Activated B cell treated with CpG ODN at 0.5 μM for 24 hours (primary cell): ENCODE data around the gene SENP8. TPM values are rescaled to one million over a fixed set of nuclear protein-coding genes. Genes with fewer than 3 reads are reported as not detected.
"Not testable (repeated sequence)": the region's sequence is repeated elsewhere in the genome, so short reads cannot be mapped to it uniquely, and the experiment has no call there.

Experiments used
- ATAC-seq: fragments of 200-7000 bp; cut with Tn5 transposase; one replicate; pipeline ENCODE4 v1.10.0; 2021; ENCODE audit warnings: low read depth, mild to moderate bottlenecking, moderate library complexity
- CTCF ChIA-PET: fragments of 350-600 bp; sonication (Branson Sonifier 250); formaldehyde crosslinking; loops from one replicate; lab custom pipeline; 2021; ENCODE audit warnings: antibody characterized with exemption; lab: Charles Lee
- POLR2A ChIA-PET: fragments of 350-600 bp; sonication (Branson Sonifier 250); formaldehyde crosslinking; loops from one replicate; lab custom pipeline; 2021; ENCODE audit warnings: antibody characterized with exemption; lab: Charles Lee
- DNase-seq: peaks from one replicate; pipeline ENCODE4 v3.0.0; 2022
- H3K27ac Mint-ChIP-seq: one replicate; pipeline ENCODE4 v1.8.0; 2020; ENCODE audit warnings: mixed read lengths
- H3K27me3 Mint-ChIP-seq: one replicate; pipeline ENCODE4 v1.8.0; 2021; ENCODE audit warnings: mixed read lengths
- H3K36me3 Mint-ChIP-seq: one replicate; pipeline ENCODE4 v1.8.0; 2021; ENCODE audit warnings: low read depth, mixed read lengths
- H3K4me1 Mint-ChIP-seq: one replicate; pipeline ENCODE4 v1.8.0; 2021; ENCODE audit warnings: mixed read lengths
- H3K4me3 Mint-ChIP-seq: one replicate; pipeline ENCODE4 v1.8.0; 2020; ENCODE audit warnings: mild to moderate bottlenecking, mixed read lengths
- H3K9me3 Mint-ChIP-seq: one replicate; pipeline ENCODE4 v1.8.0; 2020; ENCODE audit warnings: mixed read lengths
- intact Hi-C: fragments of 100-400 bp; cut with micrococcal nuclease; formaldehyde crosslinking; loops from one replicate; pipeline ENCODE4 v1.15.1; 2024
- total RNA-seq: library from RNA; stranded (reverse); gene quantifications from 2 replicates; pipeline ENCODE4 v1.2.3, GENCODE V29; 2022
- TF ChIP-seq, protein P1 (sequence below): fragments of 200-600 bp; IDR thresholded peaks from one replicate; pipeline ENCODE4 v1.8.0; 2022; ENCODE audit warnings: antibody characterized with exemption, mild to moderate bottlenecking

SENP8 gene
- total RNA-seq, result 1.1 and 1.6 TPM in 2 replicates

DNA sequence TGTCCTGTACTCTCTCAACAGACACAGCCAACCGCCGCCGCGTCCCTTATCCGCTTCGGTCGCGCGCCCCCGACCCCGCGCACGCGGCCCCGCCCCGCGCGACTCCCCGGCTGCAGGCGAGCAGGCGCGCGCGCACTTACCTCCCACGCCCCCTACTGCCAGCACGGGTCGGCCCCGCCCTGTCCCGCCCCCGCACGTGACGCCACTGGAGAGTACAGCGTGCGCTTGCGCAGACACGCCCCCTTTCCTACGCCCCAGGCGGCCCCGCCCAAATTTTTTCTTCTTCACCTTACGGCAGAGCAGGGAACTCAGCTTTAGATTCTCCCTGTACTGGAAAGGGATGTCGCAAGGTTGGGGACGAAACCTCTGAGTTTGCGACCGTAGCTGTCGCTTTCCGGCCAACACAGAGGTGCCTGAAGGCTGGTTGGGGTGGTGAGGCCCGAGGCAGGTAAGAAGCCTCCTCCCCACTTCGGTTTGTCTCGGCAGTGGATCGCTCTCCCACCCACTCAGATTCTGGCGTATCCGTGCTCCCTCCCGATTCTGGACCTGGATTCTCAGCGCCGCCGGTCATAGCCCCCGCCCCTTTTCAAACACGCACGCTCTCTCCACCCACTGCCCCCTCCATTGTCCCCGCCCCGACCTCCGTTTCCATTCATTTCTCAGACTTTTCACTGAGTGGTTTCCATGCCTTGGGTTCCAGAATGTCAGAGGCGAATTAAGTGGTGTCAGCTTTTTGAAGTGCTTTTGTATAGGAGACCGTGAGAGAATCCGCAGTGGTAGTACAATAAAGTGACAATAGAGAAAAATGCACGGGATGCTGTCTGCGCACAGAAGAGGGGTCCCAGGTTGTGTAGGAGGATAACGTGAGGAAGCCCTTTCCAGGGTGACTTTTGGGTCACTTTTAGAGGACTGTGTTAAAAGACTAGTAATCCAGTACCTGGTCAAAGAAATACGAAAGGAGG lies at the start of gene SENP8, which contains the start of gene MYO9A:
Gene SENP8, plus strand, starts transcription at position 387 of the 962 bp plus-strand sequence. CDS start 21,221 bp downstream, outside the sequence.
Gene MYO9A, minus strand, starts transcription at position 134 of the 962 bp plus-strand sequence. CDS start 71,587 bp downstream, outside the sequence.
- DNase-seq (peak; percentile 93), ATAC-seq (peak; percentile 74)
- H3K9me3 Mint-ChIP-seq, result no peaks in the 10 kb centered on the region
- POLR2A ChIA-PET, result interaction anchor here (0.6 to 2.0 kb wide), 11 partner anchors 23 to 462 kb away, joined by 3 to 14 read pairs (median 4); partner anchors contain the start of gene PKM
- H3K4me3 Mint-ChIP-seq, result peak within 1 kb of the TSS; percentile 99
- CTCF ChIA-PET, result no interaction called here
- TF ChIP-seq, protein P1, sequence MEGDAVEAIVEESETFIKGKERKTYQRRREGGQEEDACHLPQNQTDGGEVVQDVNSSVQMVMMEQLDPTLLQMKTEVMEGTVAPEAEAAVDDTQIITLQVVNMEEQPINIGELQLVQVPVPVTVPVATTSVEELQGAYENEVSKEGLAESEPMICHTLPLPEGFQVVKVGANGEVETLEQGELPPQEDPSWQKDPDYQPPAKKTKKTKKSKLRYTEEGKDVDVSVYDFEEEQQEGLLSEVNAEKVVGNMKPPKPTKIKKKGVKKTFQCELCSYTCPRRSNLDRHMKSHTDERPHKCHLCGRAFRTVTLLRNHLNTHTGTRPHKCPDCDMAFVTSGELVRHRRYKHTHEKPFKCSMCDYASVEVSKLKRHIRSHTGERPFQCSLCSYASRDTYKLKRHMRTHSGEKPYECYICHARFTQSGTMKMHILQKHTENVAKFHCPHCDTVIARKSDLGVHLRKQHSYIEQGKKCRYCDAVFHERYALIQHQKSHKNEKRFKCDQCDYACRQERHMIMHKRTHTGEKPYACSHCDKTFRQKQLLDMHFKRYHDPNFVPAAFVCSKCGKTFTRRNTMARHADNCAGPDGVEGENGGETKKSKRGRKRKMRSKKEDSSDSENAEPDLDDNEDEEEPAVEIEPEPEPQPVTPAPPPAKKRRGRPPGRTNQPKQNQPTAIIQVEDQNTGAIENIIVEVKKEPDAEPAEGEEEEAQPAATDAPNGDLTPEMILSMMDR, result no peak
- peak within 1 kb of the TSS; percentile 99 for H3K27ac Mint-ChIP-seq
- peaks cover 31% of the 10 kb centered on the region for H3K4me1 Mint-ChIP-seq
- intact Hi-C loops, result loop anchor here (1.0 to 5.0 kb wide), 8 partner anchors 110 to 664 kb away; partner anchors contain the start of genes ADPGK, ARIH1, BBS4 and CELF6
- no peaks in the 10 kb centered on the region for H3K27me3 Mint-ChIP-seq
- peaks cover 10% of the 10 kb centered on the region for H3K36me3 Mint-ChIP-seq

DNA sequence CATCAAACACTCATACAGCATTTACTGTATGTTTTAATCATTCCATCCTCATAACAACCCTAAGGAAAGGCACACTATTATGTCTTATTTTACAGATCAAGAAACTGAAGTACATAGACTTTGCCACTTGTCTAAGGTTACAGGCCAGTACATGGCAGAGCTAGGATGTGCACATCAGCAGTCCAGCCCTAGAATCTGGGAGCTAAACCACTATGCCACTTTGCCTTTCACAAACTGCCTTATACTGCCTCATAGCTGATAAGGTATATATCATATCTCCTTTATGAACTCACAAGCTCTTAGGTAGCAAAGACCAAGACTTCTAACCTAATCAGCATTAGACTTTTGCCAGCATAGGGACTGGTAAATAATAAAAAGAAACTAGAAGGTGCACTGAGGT lies 49.3 kb upstream of the SENP8 start:
- ATAC-seq, result no peak
- H3K9me3 Mint-ChIP-seq, result peaks cover 3% of the 10 kb centered on the region
- ChIA-PET CTCF (no interaction called here), POLR2A (no interaction called here)
- H3K4me3 Mint-ChIP-seq, result no peak overlapping the region
- intact Hi-C loops, result no loop called here
- H3K36me3 Mint-ChIP-seq, result peaks cover 9% of the 10 kb centered on the region
- H3K27ac Mint-ChIP-seq, result no peak overlapping the region
- no peak for DNase-seq
- peaks cover 26% of the 10 kb centered on the region for H3K4me1 Mint-ChIP-seq
- H3K27me3 Mint-ChIP-seq, result no peaks in the 10 kb centered on the region
- TF ChIP-seq, protein P1, result no peak

DNA sequence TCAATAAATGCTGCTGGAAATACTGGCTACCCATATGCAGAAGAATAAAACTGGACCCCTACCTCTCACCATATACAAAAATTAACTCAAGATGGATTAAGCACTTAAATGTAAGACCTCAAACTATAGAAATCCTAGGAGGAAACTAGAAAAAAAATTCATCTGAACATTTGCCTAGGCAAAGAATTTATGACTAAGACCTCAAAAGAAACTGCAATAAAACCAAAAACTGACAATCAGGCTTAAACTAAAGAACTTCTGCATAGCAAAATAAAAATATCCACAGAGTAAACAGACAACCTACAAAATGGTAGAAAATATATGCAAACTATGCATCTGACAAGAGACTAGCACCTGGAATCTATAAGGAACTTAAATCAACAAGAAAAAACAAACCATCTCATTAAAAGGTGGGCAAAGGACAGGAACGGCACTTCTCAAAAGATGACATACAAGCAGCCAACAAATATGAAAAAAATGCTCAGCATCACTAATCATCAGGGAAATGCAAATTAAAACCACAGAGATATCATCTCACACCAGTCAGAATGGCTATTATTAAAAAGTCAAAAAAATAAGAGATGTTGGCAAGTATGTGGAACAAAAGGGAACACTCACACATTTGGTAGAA lies 47.3 kb upstream of the SENP8 start:
- POLR2A ChIA-PET, result no interaction called here
- TF ChIP-seq, protein P1, result no peak
- CTCF ChIA-PET, result no interaction called here
- DNase-seq, result no peak
- peaks cover 3% of the 10 kb centered on the region for H3K36me3 Mint-ChIP-seq
- peak overlapping the region; percentile 32 for H3K4me3 Mint-ChIP-seq
- H3K27ac Mint-ChIP-seq, result peak overlapping the region; percentile 24
- peaks cover 25% of the 10 kb centered on the region for H3K4me1 Mint-ChIP-seq
- H3K9me3 Mint-ChIP-seq, result no peaks in the 10 kb centered on the region
- intact Hi-C loops, result no loop called here
- ATAC-seq, result peak; percentile 37
- no peaks in the 10 kb centered on the region for H3K27me3 Mint-ChIP-seq

DNA sequence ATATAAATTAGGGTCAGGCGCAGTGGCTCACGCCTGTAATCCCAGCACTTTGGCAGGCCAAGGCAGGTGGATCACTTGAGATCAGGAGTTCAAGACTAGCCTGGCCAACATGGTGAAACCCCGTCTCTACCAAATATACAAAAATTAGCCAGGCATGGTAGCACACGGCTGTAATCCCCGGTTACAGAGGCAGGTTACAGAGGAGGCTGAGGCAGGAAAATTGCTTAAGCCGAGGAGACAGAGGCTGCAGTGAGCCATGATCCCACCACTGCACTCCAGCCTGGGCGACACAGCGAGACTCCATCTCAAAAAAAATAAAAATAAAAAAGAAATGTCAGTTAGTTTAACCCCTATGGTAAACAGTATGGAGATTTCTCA lies 46.8 kb upstream of the SENP8 start:
- ATAC-seq, H3K36me3 Mint-ChIP-seq, intact Hi-C loops, H3K27ac Mint-ChIP-seq, H3K9me3 Mint-ChIP-seq, H3K27me3 Mint-ChIP-seq, DNase-seq, CTCF ChIA-PET: not testable (repeated sequence)
- Mint-ChIP-seq H3K4me3 (peak overlapping the region; percentile 32), H3K4me1 (peaks cover 25% of the 10 kb centered on the region)
- POLR2A ChIA-PET, result interaction anchor here (0.7 kb wide), 1 partner anchor 56 kb away, joined by 12 read pairs; no protein-coding TSS in a partner anchor

DNA sequence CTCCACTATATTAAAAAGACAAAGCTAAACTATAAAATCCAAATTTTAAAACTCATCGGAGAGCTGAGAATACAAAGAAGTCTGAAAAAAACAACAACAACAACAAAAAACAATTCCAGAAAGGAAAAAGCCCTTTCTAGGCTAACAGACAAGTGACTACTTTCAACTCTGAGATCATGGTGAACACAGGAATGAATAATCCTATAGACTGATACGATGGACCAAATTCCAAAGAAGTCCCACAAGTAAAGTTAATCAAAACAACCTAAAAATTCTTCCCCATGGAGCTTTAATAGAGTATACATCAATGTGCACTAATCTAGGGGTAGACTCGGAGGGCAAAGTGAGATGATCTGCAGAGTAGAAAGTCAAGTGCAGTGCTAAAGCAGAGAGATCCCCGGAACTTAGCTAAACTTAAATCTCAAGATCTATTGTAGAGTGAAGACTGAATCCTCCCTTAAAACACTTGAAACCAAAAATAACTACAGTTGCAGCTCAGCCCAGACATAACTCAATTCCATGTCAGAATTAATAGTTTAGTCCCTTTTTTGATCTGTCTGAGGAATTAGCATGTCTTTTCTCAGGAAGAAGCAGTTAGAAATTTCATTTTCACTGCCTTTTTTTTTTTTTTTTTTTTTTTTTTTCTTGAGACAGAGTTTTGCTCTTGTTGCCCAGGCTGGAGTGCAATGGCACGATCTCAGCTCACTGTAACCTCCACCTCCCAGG lies 43.7 kb upstream of the SENP8 start:
- H3K4me3 Mint-ChIP-seq, result no peak overlapping the region

More for the DNA sequence above, 43.7 kb upstream of the SENP8 start:
- CTCF ChIA-PET, result no interaction called here
- H3K27me3 Mint-ChIP-seq, result no peaks in the 10 kb centered on the region
- POLR2A ChIA-PET, result interaction anchor here (0.6 kb wide), 1 partner anchor 49 kb away, joined by 4 read pairs; no protein-coding TSS in a partner anchor
- TF ChIP-seq, protein P1, result no peak
- DNase-seq, result no peak
- ATAC-seq, result no peak
- H3K36me3 Mint-ChIP-seq, result peaks cover 2% of the 10 kb centered on the region
- no peak overlapping the region for H3K27ac Mint-ChIP-seq
- H3K9me3 Mint-ChIP-seq, result no peaks in the 10 kb centered on the region
- peaks cover 44% of the 10 kb centered on the region for H3K4me1 Mint-ChIP-seq
- intact Hi-C loops, result no loop called here
